Trophoblast cell (in vitro differentiated cells and primary cell): ENCODE data around the gene AMACR. TPM values are rescaled to one million over a fixed set of nuclear protein-coding genes. Genes with fewer than 3 reads are reported as not detected.
A peak's percentile ranks its signal among the peaks of the same experiment; 100 is the strongest.

Experiments
- DNase-seq, 2 donors: peaks; one replicate each; pipeline ENCODE4 v3.0.0-alpha.2; 2016
- H2AFZ ChIP-seq: 2 replicates; pipeline ENCODE4 v1.6.1; 2013; ENCODE audit warnings: low read length, moderate library complexity, mild to moderate bottlenecking; ENCODE audit not compliant: insufficient read depth, poor library complexity
- H2AK5ac ChIP-seq: 2 replicates; pipeline ENCODE4 v1.6.1; 2013; ENCODE audit warnings: mild to moderate bottlenecking, low read length
- H2BK120ac ChIP-seq: 2 replicates; pipeline ENCODE4 v1.6.1; 2013; ENCODE audit warnings: low read length, mild to moderate bottlenecking, moderate library complexity; ENCODE audit not compliant: insufficient read depth, poor library complexity
- H2BK12ac ChIP-seq: 2 replicates; pipeline ENCODE4 v1.6.1; 2013; ENCODE audit warnings: mild to moderate bottlenecking, low read length, moderate library complexity
- H2BK5ac ChIP-seq: 2 replicates; pipeline ENCODE4 v1.6.1; 2013; ENCODE audit warnings: low read length, low read depth, moderate library complexity, mild to moderate bottlenecking; ENCODE audit not compliant: poor library complexity
- H3K14ac ChIP-seq: 2 replicates; pipeline ENCODE4 v1.6.1; 2013; ENCODE audit warnings: mild to moderate bottlenecking, low read length
- H3K18ac ChIP-seq: 2 replicates; pipeline ENCODE4 v1.6.1; 2013; ENCODE audit warnings: mild to moderate bottlenecking, low read length
- H3K23ac ChIP-seq: 2 replicates; pipeline ENCODE4 v1.6.1; 2013; ENCODE audit warnings: low read length
- H3K27ac ChIP-seq: 2 replicates; pipeline ENCODE4 v1.5.1; 2013; ENCODE audit warnings: low read depth, mild to moderate bottlenecking, inconsistent platforms, low read length, moderate library complexity
- H3K27me3 ChIP-seq: 2 replicates; pipeline ENCODE4 v1.6.1; 2013; ENCODE audit warnings: inconsistent platforms, mild to moderate bottlenecking, low read length, moderate library complexity; ENCODE audit not compliant: insufficient read depth
- H3K36me3 ChIP-seq, 2 experiments: 1 replicate in 1 of 2; 2 replicates in 1 of 2; pipeline ENCODE4 v1.6.1; 2013; ENCODE audit warnings: low read length in 2 of 2, mild to moderate bottlenecking in 2 of 2, moderate library complexity in 1 of 2; ENCODE audit not compliant: insufficient read depth in 2 of 2, control insufficient read depth in 1 of 2
- H3K4ac ChIP-seq: 2 replicates; pipeline ENCODE4 v1.6.1; 2013; ENCODE audit warnings: low read depth, mild to moderate bottlenecking, low read length, moderate library complexity
- H3K4me1 ChIP-seq, 2 experiments: 1 replicate in 1 of 2; 2 replicates in 1 of 2; pipeline ENCODE4 v1.6.1; 2013; ENCODE audit warnings: low read length in 2 of 2, mild to moderate bottlenecking in 2 of 2, moderate library complexity in 1 of 2; ENCODE audit not compliant: insufficient read depth in 2 of 2, control insufficient read depth in 1 of 2
- H3K4me2 ChIP-seq: 2 replicates; pipeline ENCODE4 v1.6.1; 2013; ENCODE audit warnings: inconsistent platforms, mild to moderate bottlenecking, low read length, moderate library complexity
- H3K4me3 ChIP-seq: 2 replicates; pipeline ENCODE4 v1.5.1; 2013; ENCODE audit warnings: mild to moderate bottlenecking, low read depth, low read length, inconsistent platforms
- H3K79me1 ChIP-seq: one replicate; pipeline ENCODE4 v1.6.1; 2013; ENCODE audit warnings: low read length
- H3K79me2 ChIP-seq: 2 replicates; pipeline ENCODE4 v1.6.1; 2013; ENCODE audit warnings: low read length, mild to moderate bottlenecking; ENCODE audit not compliant: control insufficient read depth, insufficient read depth, poor library complexity
- H3K9ac ChIP-seq: 2 replicates; pipeline ENCODE4 v1.6.1; 2013; ENCODE audit warnings: mild to moderate bottlenecking, low read length
- H3K9me3 ChIP-seq: 2 replicates; pipeline ENCODE4 v1.6.1; 2013; ENCODE audit warnings: low read depth, mild to moderate bottlenecking, control low read depth, inconsistent platforms, low read length; ENCODE audit not compliant: insufficient read depth
- H4K12ac ChIP-seq: 2 replicates; pipeline ENCODE4 v1.6.1; 2013; ENCODE audit warnings: low read depth, mild to moderate bottlenecking, low read length, moderate library complexity
- H4K8ac ChIP-seq: 2 replicates; pipeline ENCODE4 v1.6.1; 2013; ENCODE audit warnings: low read depth, mild to moderate bottlenecking, low read length, moderate library complexity
- H4K91ac ChIP-seq: one replicate; pipeline ENCODE4 v1.6.1; 2013; ENCODE audit warnings: low read depth, mild to moderate bottlenecking, low read length, moderate library complexity
- WGBS: extraction: QIAGEN DNeasy Blood & Tissue Kit; methylation state at CpG from one replicate; pipeline ENCODE4 v1.1.7; 2013; ENCODE audit warnings: missing lambda C conversion rate; ENCODE audit not compliant: insufficient read length, insufficient coverage; ENCODE audit errors: extremely low coverage; 5-methylcytosine and 5-hydroxymethylcytosine counted together
- polyA plus RNA-seq: library from polyadenylated mRNA; stranded (reverse); fragments of 200-250 nt; gene quantifications from 2 replicates; pipeline ENCODE4 v1.2.3, GENCODE V29; 2013

Gene AMACR
- 9.3 and 9.9 TPM in 2 replicates for polyA plus RNA-seq

GRCh38 chr5:34007621-34008600, at the start of gene AMACR:
TSS of gene AMACR (minus strand) at chr5:34008050. CDS start at chr5:34008019, 31 bp downstream.
- DNase-seq, result peak; percentile 90 to 95
- peak within 1 kb of the TSS; percentile 93 for H4K8ac ChIP-seq
- H3K4me3 ChIP-seq, result peak within 1 kb of the TSS; percentile 95
- peaks cover 4 to 5% of the 10 kb centered on the region in 2 experiments for H3K4me1 ChIP-seq
- H3K9ac ChIP-seq, result peak within 1 kb of the TSS; percentile 96
- peak within 1 kb of the TSS; percentile 82 for H4K91ac ChIP-seq
- peak within 1 kb of the TSS; percentile 64 for H3K4ac ChIP-seq
- no peaks in the 10 kb centered on the region for H3K9me3 ChIP-seq
- WGBS, result no CpG with 5 or more reads among the region's 76 CpGs
- H3K18ac ChIP-seq, result peak within 1 kb of the TSS; percentile 85
- H2AFZ ChIP-seq, result peak within 1 kb of the TSS; percentile 76
- peak within 1 kb of the TSS; percentile 65 for H2BK120ac ChIP-seq
- peak within 1 kb of the TSS; percentile 99 for H3K27ac ChIP-seq
- H2BK5ac ChIP-seq, result peak within 1 kb of the TSS; percentile 66
- peaks cover 8% of the 10 kb centered on the region for H3K79me1 ChIP-seq
- H4K12ac ChIP-seq, result peak within 1 kb of the TSS; percentile 90
- H2AK5ac ChIP-seq, result no peak within 1 kb of the TSS
- no peaks in the 10 kb centered on the region for H3K27me3 ChIP-seq
- peaks cover 6% of the 10 kb centered on the region for H3K79me2 ChIP-seq
- H2BK12ac ChIP-seq, result no peak within 1 kb of the TSS
- H3K4me2 ChIP-seq, result peak within 1 kb of the TSS; percentile 96
- no peak within 1 kb of the TSS for H3K23ac ChIP-seq
- H3K14ac ChIP-seq, result peak within 1 kb of the TSS; percentile 90
- H3K36me3 ChIP-seq, result peaks cover 0 to 6% of the 10 kb centered on the region in 2 experiments

DNA sequence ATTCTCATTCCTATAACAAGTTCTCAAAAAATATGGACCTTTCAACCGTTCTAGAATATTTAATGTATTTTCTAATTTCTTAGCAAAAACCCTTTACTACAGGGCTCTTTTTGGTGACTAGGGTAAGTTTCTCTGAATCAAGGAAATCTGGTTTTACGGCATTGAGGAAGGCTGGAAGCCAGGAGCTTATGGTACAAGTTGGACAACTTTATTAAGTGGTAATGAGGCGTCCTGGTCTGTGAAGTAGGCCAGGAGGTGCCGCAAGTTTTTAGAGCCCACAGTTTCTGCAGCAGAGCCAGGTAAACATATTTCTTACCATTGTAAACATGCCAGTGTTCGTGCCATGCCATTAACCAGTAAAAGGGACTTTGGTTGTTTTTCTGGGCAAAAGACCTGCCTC, 49.7 kb upstream of the AMACR start:
- Histone ChIP-seq H3K4me2 (no peak overlapping the region), H2AFZ (no peak overlapping the region), H2BK12ac (no peak overlapping the region), H3K4me3 (no peak overlapping the region), H3K9me3 (no peaks in the 10 kb centered on the region), H3K79me1 (no peaks in the 10 kb centered on the region), H2BK5ac (no peak overlapping the region), H3K4me1 (peaks cover 0 to 2% of the 10 kb centered on the region in 2 experiments), H3K27ac (no peak overlapping the region), H4K91ac (no peak overlapping the region), H3K79me2 (no peaks in the 10 kb centered on the region), H3K23ac (no peak overlapping the region), H3K9ac (no peak overlapping the region), H4K12ac (no peak overlapping the region), H3K27me3 (no peaks in the 10 kb centered on the region), H3K36me3 (no peaks in the 10 kb centered on the region), H2BK120ac (no peak overlapping the region), H3K18ac (no peak overlapping the region), H3K14ac (no peak overlapping the region), H3K4ac (no peak overlapping the region), H2AK5ac (no peak overlapping the region), H4K8ac (no peak overlapping the region)
- no CpG with 5 or more reads among the region's 5 CpGs for WGBS
- no peak for DNase-seq

GRCh38 chr5:34057118-34057517, 49.3 kb upstream of the AMACR start:
- no peak overlapping the region for H2BK5ac ChIP-seq
- no peak overlapping the region for H4K91ac ChIP-seq
- no peak overlapping the region for H4K12ac ChIP-seq
- H3K9ac ChIP-seq, result no peak overlapping the region
- peaks cover 0 to 2% of the 10 kb centered on the region in 2 experiments for H3K4me1 ChIP-seq
- H3K79me2 ChIP-seq, result no peaks in the 10 kb centered on the region
- no CpG with 5 or more reads among the region's 3 CpGs for WGBS
- H3K9me3 ChIP-seq, result no peaks in the 10 kb centered on the region
- H3K14ac ChIP-seq, result no peak overlapping the region
- no peaks in the 10 kb centered on the region for H3K27me3 ChIP-seq
- no peak overlapping the region for H3K4ac ChIP-seq
- no peak overlapping the region for H3K27ac ChIP-seq
- H2BK12ac ChIP-seq, result no peak overlapping the region
- no peaks in the 10 kb centered on the region for H3K36me3 ChIP-seq
- no peak overlapping the region for H2AK5ac ChIP-seq
- H3K79me1 ChIP-seq, result no peaks in the 10 kb centered on the region
- H4K8ac ChIP-seq, result no peak overlapping the region
- no peak overlapping the region for H2AFZ ChIP-seq
- no peak overlapping the region for H3K4me2 ChIP-seq
- H3K23ac ChIP-seq, result no peak overlapping the region
- no peak overlapping the region for H2BK120ac ChIP-seq
- no peak overlapping the region for H3K18ac ChIP-seq
- DNase-seq, result no peak
- no peak overlapping the region for H3K4me3 ChIP-seq

DNA sequence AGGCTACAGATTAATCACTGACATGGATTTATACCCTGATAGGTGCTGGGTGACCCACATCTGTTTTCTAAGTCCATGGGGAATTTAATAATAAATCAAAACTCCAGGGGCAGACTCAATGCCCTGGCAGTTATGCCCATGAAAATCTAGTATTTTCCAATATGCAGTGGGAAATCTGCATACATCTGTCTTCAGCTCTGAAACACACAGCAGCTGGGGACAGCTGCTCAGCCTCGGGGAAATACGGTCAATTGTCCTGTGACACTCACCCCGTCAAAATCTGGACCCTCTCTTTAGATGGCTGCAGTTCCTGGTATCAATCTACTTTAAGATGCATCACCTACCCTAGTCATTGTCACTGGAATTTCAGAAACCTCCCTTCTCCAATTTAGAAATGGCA, 47.8 kb upstream of the AMACR start:
- H3K4me1 ChIP-seq, result peaks cover 0 to 2% of the 10 kb centered on the region in 2 experiments
- H3K36me3 ChIP-seq, result no peaks in the 10 kb centered on the region
- H4K8ac ChIP-seq, result no peak overlapping the region
- H3K79me1 ChIP-seq, result no peaks in the 10 kb centered on the region
- H2AFZ ChIP-seq, result no peak overlapping the region
- no peaks in the 10 kb centered on the region for H3K79me2 ChIP-seq
- H3K9ac ChIP-seq, result no peak overlapping the region
- no peak overlapping the region for H3K4ac ChIP-seq
- H2BK12ac ChIP-seq, result no peak overlapping the region
- H3K27me3 ChIP-seq, result no peaks in the 10 kb centered on the region
- H4K91ac ChIP-seq, result no peak overlapping the region
- WGBS, result no CpG with 5 or more reads among the region's 3 CpGs
- H3K4me3 ChIP-seq, result no peak overlapping the region
- no peak for DNase-seq
- no peak overlapping the region for H3K23ac ChIP-seq
- H2AK5ac ChIP-seq, result no peak overlapping the region
- H3K4me2 ChIP-seq, result no peak overlapping the region
- no peak overlapping the region for H2BK5ac ChIP-seq
- H3K9me3 ChIP-seq, result no peaks in the 10 kb centered on the region
- H3K14ac ChIP-seq, result no peak overlapping the region
- no peak overlapping the region for H2BK120ac ChIP-seq
- H4K12ac ChIP-seq, result no peak overlapping the region
- no peak overlapping the region for H3K18ac ChIP-seq
- H3K27ac ChIP-seq, result no peak overlapping the region
